K562 (cell line): ENCODE data around the gene TRIM43. TPM values are rescaled to one million over a fixed set of nuclear protein-coding genes. Genes with fewer than 3 reads are reported as not detected.

Experiments used
- CHD2 ChIP-seq: IDR thresholded peaks from 2 replicates; pipeline ENCODE4 v1.6.1; 2011; ENCODE audit warnings: low read depth, low read length
- FOXA1 ChIP-seq: fragments of 450-650 bp; IDR thresholded peaks from 2 replicates; pipeline ENCODE4 v1.6.1; 2016; ENCODE audit warnings: mild to moderate bottlenecking, borderline replicate concordance
- HDAC2 ChIP-seq: fragments of 450-650 bp; IDR thresholded peaks from 2 replicates; pipeline ENCODE4 v1.6.1; 2016; ENCODE audit warnings: mild to moderate bottlenecking
- LARP7 ChIP-seq: fragments of 450-650 bp; IDR thresholded peaks from 2 replicates; pipeline ENCODE4 v1.6.1; 2016
- POLR2AphosphoS2 ChIP-seq: IDR thresholded peaks from 2 replicates; pipeline ENCODE4 v1.6.1; 2012; ENCODE audit warnings: low read length, improper control_type of control experiment
- RAD51 ChIP-seq: fragments of 450-650 bp; IDR thresholded peaks from 2 replicates; pipeline ENCODE4 v1.7.1; 2016; ENCODE audit warnings: low read depth, mild to moderate bottlenecking, borderline replicate concordance
- RBM22 ChIP-seq: fragments of 200-400 bp; formaldehyde crosslinking; IDR thresholded peaks from 2 replicates; pipeline ENCODE4 v1.6.1; 2018; ENCODE audit warnings: low read length, low read depth; ENCODE audit not compliant: poor library complexity, severe bottlenecking
- SMARCE1 ChIP-seq: fragments of 450-650 bp; IDR thresholded peaks from 2 replicates; pipeline ENCODE4 v1.7.1; 2016; ENCODE audit warnings: mild to moderate bottlenecking
- SPI1 ChIP-seq: IDR thresholded peaks from 2 replicates; pipeline ENCODE4 v1.6.1; 2011; ENCODE audit warnings: low read depth, low read length, control low read depth, borderline replicate concordance
- TCF3 ChIP-seq: sonication (generic); formaldehyde crosslinking; IDR thresholded peaks from 2 replicates; pipeline ENCODE4 v1.4.0; 2020; ENCODE audit warnings: mild to moderate bottlenecking, missing genetic modification reagents
- TEAD1 ChIP-seq, 2 experiments: fragments of 450-650 bp in 1 of 2; sonication (generic) in 1 of 2; formaldehyde crosslinking; IDR thresholded peaks; 2 replicates each; pipeline versions ENCODE4 v1.4.0 to v1.8.0; 2020 to 2022; ENCODE audit warnings: mild to moderate bottlenecking in 2 of 2, missing genetic modification reagents in 1 of 2
- ZNF583 ChIP-seq: fragments of 250-450 bp; sonication (Bioruptor Pico); IDR thresholded peaks from 2 replicates; pipeline ENCODE4 v1.4.0; 2020
- ZNF584 ChIP-seq: fragments of 200-800 bp; sonication (Bioruptor generic); IDR thresholded peaks from 2 replicates; pipeline ENCODE4 v1.6.1; 2016; ENCODE audit warnings: low read depth, mild to moderate bottlenecking, missing genetic modification characterization, missing compliant biosample characterization
- ZNF695 ChIP-seq: fragments of 450-650 bp; formaldehyde crosslinking; IDR thresholded peaks from 2 replicates; pipeline ENCODE4 v1.4.0; 2020; ENCODE audit warnings: mild to moderate bottlenecking, moderate library complexity
- ZSCAN32 ChIP-seq: fragments of 450-650 bp; formaldehyde crosslinking; IDR thresholded peaks from 2 replicates; pipeline ENCODE4 v1.4.0; 2020; ENCODE audit warnings: mild to moderate bottlenecking, moderate library complexity
- polyA plus RNA-seq, 8 experiments: library from polyadenylated mRNA; depleted of rRNA in 4 of 8; stranded (reverse) in 5 of 8; unstranded in 3 of 8; fragments of >200 nt; fragmentation: Nextera tagmentation in 2 of 8; fragmentation: Illumina TruSeq in 1 of 8; extraction: Ambion mirVana in 2 of 8; extraction: Trizol in 1 of 8; gene quantifications; 2 replicates each; pipeline versions ENCODE4 v1.2.1 to v1.2.3, GENCODE V29; 2011 to 2014; ENCODE audit warnings: inconsistent platforms in 1 of 8, missing spikeins in 1 of 8
- total RNA-seq, 7 experiments: library from RNA; depleted of rRNA in 6 of 7; stranded (reverse); fragments of >200 nt in 6 of 7; fragmentation: Illumina TruSeq in 2 of 7; extraction: Trizol in 2 of 7; gene quantifications; 2 replicates each; pipeline versions ENCODE4 v1.2.1 to v1.2.3, GENCODE V29; 2011 to 2021; ENCODE audit warnings: low replicate concordance in 1 of 7
- TF ChIP-seq, protein P1 (sequence below): fragments of 450-650 bp; IDR thresholded peaks from 2 replicates; pipeline ENCODE4 v1.6.1; 2017; ENCODE audit warnings: antibody characterized with exemption, mild to moderate bottlenecking
- TF ChIP-seq, protein P2 (sequence below): fragments of 450-650 bp; IDR thresholded peaks from 2 replicates; pipeline ENCODE4 v1.6.1; 2014; ENCODE audit warnings: low read depth, mild to moderate bottlenecking, moderate library complexity, borderline replicate concordance
- TF ChIP-seq, protein P3 (sequence below), 2 experiments: fragments of 450-650 bp in 1 of 2; sonication (generic) in 1 of 2; formaldehyde crosslinking in 1 of 2; IDR thresholded peaks in 1 of 2; conservative IDR thresholded peaks in 1 of 2; 2 replicates each; pipeline versions ENCODE4 v1.6.1 to v1.8.1; 2016 to 2023; ENCODE audit warnings: mild to moderate bottlenecking in 2 of 2, moderate library complexity in 2 of 2, inconsistent platforms in 1 of 2, missing genetic modification reagents in 1 of 2
- TF ChIP-seq, protein P4 (sequence below): fragments of 450-650 bp; IDR thresholded peaks from 2 replicates; pipeline ENCODE4 v1.6.1; 2016; ENCODE audit warnings: low read depth, mild to moderate bottlenecking, moderate library complexity
- TF ChIP-seq, protein P5 (sequence below): fragments of 250-450 bp; sonication (Bioruptor Pico); IDR thresholded peaks from 2 replicates; pipeline ENCODE4 v1.8.0; 2021; ENCODE audit warnings: moderate library complexity, mild to moderate bottlenecking, inconsistent platforms

Gene TRIM43
- total and polyA plus RNA-seq, 9 of the 15 experiments (the other 6 are each of a cell fraction or from before 2014, with no cell fraction given), result not detected

DNA sequence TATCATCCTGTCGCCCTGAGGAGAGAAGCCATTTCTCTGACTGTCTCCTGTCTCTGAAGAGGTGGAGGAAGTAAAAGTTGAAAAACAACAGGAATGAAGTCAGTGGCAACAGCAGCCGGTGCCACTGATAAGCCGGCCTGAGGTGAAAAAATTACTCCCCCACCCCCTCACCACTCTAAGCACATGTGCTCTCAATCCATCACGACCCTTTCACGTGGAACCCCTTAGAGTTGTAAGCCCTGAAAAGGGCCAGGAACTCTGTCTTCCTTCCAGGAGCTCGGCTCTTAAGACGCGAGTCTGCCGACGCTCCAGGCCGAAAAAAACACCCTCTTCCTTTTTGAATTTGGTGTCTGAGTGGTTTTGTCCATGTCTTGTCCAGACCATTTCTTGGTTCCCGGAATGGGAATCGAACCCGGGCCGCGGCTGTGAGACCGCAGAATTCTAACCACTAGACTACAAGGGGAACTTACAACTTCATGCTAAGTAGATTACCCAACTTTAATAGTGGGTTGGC, 40.7 kb upstream of the TRIM43 start (continued):
- TF ChIP-seq, protein P1, sequence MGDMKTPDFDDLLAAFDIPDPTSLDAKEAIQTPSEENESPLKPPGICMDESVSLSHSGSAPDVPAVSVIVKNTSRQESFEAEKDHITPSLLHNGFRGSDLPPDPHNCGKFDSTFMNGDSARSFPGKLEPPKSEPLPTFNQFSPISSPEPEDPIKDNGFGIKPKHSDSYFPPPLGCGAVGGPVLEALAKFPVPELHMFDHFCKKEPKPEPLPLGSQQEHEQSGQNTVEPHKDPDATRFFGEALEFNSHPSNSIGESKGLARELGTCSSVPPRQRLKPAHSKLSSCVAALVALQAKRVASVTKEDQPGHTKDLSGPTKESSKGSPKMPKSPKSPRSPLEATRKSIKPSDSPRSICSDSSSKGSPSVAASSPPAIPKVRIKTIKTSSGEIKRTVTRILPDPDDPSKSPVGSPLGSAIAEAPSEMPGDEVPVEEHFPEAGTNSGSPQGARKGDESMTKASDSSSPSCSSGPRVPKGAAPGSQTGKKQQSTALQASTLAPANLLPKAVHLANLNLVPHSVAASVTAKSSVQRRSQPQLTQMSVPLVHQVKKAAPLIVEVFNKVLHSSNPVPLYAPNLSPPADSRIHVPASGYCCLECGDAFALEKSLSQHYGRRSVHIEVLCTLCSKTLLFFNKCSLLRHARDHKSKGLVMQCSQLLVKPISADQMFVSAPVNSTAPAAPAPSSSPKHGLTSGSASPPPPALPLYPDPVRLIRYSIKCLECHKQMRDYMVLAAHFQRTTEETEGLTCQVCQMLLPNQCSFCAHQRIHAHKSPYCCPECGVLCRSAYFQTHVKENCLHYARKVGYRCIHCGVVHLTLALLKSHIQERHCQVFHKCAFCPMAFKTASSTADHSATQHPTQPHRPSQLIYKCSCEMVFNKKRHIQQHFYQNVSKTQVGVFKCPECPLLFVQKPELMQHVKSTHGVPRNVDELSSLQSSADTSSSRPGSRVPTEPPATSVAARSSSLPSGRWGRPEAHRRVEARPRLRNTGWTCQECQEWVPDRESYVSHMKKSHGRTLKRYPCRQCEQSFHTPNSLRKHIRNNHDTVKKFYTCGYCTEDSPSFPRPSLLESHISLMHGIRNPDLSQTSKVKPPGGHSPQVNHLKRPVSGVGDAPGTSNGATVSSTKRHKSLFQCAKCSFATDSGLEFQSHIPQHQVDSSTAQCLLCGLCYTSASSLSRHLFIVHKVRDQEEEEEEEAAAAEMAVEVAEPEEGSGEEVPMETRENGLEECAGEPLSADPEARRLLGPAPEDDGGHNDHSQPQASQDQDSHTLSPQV, result peak; percentile 83; the same call in 1 of the 2 replicates
- TF ChIP-seq TCF3 (CRISPR knock-in tag) (peak; percentile 70), ZNF695 (CRISPR knock-in tag) (no peak), RBM22 (no peak), TEAD1 (CRISPR knock-in tag; IDR thresholded peaks at IDR 0.05) (no peak), POLR2AphosphoS2 (no peak), HDAC2 (peak; percentile 45; the same call in 1 of the 2 replicates), ZSCAN32 (CRISPR knock-in tag) (no peak), RAD51 (no peak), LARP7 (no peak), CHD2 (no peak), SMARCE1 (0 out of 2 replicates have a peak, but pooled peaks have one; percentile 51), FOXA1 (no peak), ZNF584 (peak; percentile 45; the same call in 1 of the 2 replicates), ZNF583 (CRISPR knock-in tag) (no peak), SPI1 (no peak)
- TF ChIP-seq, protein P2, sequence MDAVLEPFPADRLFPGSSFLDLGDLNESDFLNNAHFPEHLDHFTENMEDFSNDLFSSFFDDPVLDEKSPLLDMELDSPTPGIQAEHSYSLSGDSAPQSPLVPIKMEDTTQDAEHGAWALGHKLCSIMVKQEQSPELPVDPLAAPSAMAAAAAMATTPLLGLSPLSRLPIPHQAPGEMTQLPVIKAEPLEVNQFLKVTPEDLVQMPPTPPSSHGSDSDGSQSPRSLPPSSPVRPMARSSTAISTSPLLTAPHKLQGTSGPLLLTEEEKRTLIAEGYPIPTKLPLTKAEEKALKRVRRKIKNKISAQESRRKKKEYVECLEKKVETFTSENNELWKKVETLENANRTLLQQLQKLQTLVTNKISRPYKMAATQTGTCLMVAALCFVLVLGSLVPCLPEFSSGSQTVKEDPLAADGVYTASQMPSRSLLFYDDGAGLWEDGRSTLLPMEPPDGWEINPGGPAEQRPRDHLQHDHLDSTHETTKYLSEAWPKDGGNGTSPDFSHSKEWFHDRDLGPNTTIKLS, result peak; percentile 23; the same call in 1 of the 2 replicates
- TF ChIP-seq, protein P3, sequence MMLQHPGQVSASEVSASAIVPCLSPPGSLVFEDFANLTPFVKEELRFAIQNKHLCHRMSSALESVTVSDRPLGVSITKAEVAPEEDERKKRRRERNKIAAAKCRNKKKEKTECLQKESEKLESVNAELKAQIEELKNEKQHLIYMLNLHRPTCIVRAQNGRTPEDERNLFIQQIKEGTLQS (IDR thresholded peaks at IDR 0.05), result no peak
- TF ChIP-seq, protein P3 (CRISPR knock-in tag; conservative IDR thresholded peaks at IDR 0.05), result peak; percentile 38; the same call in 1 of the 2 replicates
- TF ChIP-seq, protein P4, sequence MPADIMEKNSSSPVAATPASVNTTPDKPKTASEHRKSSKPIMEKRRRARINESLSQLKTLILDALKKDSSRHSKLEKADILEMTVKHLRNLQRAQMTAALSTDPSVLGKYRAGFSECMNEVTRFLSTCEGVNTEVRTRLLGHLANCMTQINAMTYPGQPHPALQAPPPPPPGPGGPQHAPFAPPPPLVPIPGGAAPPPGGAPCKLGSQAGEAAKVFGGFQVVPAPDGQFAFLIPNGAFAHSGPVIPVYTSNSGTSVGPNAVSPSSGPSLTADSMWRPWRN, result no peak
- TF ChIP-seq, protein P5, sequence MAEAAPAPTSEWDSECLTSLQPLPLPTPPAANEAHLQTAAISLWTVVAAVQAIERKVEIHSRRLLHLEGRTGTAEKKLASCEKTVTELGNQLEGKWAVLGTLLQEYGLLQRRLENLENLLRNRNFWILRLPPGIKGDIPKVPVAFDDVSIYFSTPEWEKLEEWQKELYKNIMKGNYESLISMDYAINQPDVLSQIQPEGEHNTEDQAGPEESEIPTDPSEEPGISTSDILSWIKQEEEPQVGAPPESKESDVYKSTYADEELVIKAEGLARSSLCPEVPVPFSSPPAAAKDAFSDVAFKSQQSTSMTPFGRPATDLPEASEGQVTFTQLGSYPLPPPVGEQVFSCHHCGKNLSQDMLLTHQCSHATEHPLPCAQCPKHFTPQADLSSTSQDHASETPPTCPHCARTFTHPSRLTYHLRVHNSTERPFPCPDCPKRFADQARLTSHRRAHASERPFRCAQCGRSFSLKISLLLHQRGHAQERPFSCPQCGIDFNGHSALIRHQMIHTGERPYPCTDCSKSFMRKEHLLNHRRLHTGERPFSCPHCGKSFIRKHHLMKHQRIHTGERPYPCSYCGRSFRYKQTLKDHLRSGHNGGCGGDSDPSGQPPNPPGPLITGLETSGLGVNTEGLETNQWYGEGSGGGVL (CRISPR knock-in tag), result no peak
